ENCODE results near the gene CDC37.

GRCh38 chr19:10419200-10419645 is 15.9 kb upstream of the CDC37 start:
- TF ChIP-seq ZBTB33 (IDR thresholded peaks at IDR 0.05; ENCODE audit: extremely low read depth, insufficient replicate concordance, low read length) (no peak), SRF (IDR thresholded peaks at IDR 0.05; ENCODE audit: low read depth) (no peak), CTCF (IDR thresholded peaks at IDR 0.05 in 2 of 3, conservative IDR thresholded peaks at IDR 0.05 in 1 of 3; ENCODE audit: borderline replicate concordance in 1 of 3, insufficient read depth in 1 of 3, low read depth in 2 of 3, low read length in 2 of 3) (no peak; a peak in 1 of 6 replicates), CBX3 (IDR thresholded peaks at IDR 0.05; ENCODE audit: low read depth) (no peak), POLR2A (IDR thresholded peaks at IDR 0.05; ENCODE audit: borderline replicate concordance, extremely low read depth, insufficient read depth, insufficient read length) (no peak), YY1 (IDR thresholded peaks at IDR 0.05; ENCODE audit: extremely low read depth, insufficient replicate concordance, low read depth, low read length) (no peak), EZH2 (IDR thresholded peaks at IDR 0.05) (no peak)
